RWPE1 (cell line): ENCODE results near the gene ARID3A.

Experiments used
- CTCF ChIA-PET: fragments of 350-600 bp; sonication (Branson Sonifier 250); formaldehyde crosslinking; extraction: SDS; loops from one replicate; lab custom pipeline; 2021; lab: Yijun Ruan, JAX
- POLR2A ChIA-PET: fragments of 400-600 bp; formaldehyde crosslinking; extraction: SDS; loops from one replicate; lab custom pipeline; 2020; ENCODE audit warnings: antibody characterized with exemption; ENCODE audit not compliant: low non-redundant PET; lab: Yijun Ruan, JAX
- DNase-seq: peaks from one replicate; pipeline ENCODE4 v3.0.0; 2012; ENCODE audit warnings: low spot score
- H3K27ac ChIP-seq: fragments of 450-650 bp; 2 replicates; pipeline ENCODE4 v1.5.1; 2017
- TF ChIP-seq, protein P1 (sequence below): fragments of 450-650 bp; conservative IDR thresholded peaks from 2 replicates; pipeline ENCODE4 v1.5.1; 2017; ENCODE audit warnings: low read depth, mild to moderate bottlenecking

ARID3A gene

DNA sequence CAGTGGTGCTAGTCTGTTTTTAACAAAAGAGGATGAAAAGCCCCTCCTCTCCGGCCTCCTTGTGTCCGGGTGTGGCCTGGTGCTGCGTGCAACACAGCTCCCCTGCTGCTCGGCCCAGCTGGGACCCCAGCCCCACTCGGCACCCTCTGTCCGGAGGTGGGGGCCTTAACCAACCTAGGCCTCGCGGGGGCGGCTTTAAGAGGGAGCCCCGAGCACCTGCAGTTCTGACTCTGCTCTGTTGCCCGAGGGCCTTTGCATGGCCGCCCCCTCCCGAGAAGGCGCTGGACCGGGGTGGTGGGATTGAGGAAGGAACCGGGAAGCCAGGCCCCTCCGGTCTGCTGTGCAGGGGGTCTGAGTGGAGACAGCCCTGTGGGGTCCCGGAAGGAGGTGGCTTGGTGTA, 68.7 kb downstream of the ARID3A start:
- peak overlapping the region; percentile 51; the same call in 1 of the 2 replicates for H3K27ac ChIP-seq
- DNase-seq: no peak
- TF ChIP-seq, protein P1, sequence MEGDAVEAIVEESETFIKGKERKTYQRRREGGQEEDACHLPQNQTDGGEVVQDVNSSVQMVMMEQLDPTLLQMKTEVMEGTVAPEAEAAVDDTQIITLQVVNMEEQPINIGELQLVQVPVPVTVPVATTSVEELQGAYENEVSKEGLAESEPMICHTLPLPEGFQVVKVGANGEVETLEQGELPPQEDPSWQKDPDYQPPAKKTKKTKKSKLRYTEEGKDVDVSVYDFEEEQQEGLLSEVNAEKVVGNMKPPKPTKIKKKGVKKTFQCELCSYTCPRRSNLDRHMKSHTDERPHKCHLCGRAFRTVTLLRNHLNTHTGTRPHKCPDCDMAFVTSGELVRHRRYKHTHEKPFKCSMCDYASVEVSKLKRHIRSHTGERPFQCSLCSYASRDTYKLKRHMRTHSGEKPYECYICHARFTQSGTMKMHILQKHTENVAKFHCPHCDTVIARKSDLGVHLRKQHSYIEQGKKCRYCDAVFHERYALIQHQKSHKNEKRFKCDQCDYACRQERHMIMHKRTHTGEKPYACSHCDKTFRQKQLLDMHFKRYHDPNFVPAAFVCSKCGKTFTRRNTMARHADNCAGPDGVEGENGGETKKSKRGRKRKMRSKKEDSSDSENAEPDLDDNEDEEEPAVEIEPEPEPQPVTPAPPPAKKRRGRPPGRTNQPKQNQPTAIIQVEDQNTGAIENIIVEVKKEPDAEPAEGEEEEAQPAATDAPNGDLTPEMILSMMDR: no peak
- POLR2A ChIA-PET: no interaction called here
- CTCF ChIA-PET: interaction anchor here (1.1 kb wide), 1 partner anchor 72 kb away, joined by 3 read pairs; no protein-coding TSS in a partner anchor

DNA sequence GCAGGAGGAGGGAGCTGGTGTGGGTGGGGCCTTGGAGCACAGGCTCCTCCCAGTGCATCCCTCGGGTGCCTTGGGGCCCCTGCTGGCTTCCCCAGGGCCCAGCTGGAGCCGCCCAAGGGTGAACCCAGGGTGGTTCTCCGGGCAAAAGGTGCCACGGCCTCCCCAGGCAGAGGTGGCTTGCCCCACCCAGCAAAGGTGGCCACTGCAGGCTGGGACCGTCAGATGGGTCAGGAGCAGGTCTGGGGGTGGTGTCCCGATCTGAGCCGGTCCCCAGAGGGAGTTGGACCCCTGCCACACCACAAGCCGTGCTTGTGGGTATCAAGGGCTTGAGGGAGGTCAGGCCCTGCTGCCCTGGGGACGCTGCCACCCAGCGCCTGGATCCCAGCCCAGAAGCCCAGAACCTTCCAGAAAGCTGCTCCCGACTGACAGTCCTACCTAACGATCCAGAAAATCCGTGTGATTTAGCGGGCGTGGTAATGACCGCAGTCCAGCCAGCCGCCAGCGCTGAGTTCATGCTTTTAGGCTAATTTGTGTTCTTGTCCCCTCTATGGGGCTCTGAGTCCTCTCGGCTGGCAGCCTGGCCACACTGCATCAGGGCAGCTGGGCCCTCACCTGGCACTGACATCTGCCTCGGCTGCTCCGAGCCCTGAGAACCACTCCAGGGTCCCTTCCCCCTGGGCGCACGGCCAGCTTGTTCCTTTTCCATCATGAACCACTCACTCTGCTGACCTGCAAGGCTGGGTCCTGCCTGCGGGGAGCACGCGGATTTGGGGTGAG, 69.4 kb downstream of the ARID3A start:
- CTCF ChIA-PET: interaction anchor here (0.6 to 1.6 kb wide), 4 partner anchors 25 to 198 kb away, joined by 3 to 4 read pairs (median 4); no protein-coding TSS in a partner anchor
- DNase-seq: no peak
- TF ChIP-seq, protein P1: no peak
- POLR2A ChIA-PET: no interaction called here
- peak overlapping the region; percentile 51 for H3K27ac ChIP-seq

DNA sequence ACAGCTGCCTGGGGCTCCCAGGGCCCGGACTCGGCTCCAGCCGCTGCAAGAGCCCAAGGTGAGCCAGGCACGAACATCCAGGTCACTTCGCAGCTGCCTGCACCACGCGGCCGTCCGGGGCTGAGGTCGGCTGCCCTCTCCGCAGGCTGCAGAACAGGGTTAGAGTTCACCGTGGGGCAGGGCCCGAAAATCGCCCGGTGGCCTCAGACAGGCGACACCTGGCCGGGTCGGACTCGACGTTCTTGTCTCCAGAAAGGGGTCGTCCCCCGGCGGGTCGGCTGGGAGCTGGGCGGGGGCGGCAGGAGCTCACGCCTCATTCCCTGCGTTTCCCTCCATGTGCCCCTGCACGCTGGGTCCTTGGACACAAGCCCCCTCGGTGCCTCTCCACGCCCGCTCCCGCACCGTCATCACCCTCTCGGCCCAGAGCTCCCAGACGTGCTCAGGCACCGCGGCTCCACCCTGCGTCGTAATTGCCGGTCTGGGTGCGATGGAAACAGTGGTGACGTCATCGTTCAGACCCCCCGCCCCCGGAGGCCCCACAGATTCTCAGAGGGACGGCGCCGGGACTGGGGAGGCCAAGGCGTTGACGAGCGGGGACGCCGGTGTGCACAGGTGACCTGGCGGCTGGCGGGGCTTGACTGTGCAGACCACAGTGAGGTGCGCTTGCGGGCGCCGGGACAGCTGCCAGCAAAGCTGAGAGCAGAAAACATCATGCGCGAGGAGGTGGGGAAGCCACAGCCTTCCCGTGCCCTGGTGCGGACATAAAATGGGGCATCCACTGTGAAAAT, 70.4 kb downstream of the ARID3A start:
- ChIA-PET POLR2A (no interaction called here), CTCF (interaction anchor here (0.5 to 1.6 kb wide), 5 partner anchors 9 to 320 kb away, joined by 3 to 4 read pairs (median 3); no protein-coding TSS in a partner anchor)
- TF ChIP-seq, protein P1: no peak
- H3K27ac ChIP-seq: peak overlapping the region; percentile 35
- peak; percentile 75 for DNase-seq

DNA sequence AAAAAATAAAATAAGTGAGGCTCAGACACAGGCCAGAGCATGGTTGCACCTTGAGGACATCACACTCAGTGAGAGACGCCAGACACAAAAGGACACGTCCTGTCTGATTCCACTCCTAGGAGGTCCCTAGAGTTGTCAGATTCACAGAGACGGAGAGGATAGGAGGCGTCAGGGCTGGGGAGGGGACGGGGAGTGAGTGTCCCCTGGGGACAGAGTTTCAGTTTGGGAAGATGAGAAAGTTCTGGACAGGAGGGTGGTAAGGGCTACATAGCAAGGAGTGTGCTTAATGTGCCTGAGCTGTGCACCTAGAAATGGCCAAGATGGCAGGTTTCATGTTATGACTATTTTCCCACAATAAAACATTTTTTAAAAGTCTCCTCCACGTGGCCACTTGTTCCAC, 72.2 kb downstream of the ARID3A start:
- ChIA-PET CTCF (no interaction called here), POLR2A (interaction anchor here (0.5 to 0.6 kb wide), 2 partner anchors 79 to 495 kb away, joined by 3 to 5 read pairs; no protein-coding TSS in a partner anchor)
- no peak for DNase-seq
- H3K27ac ChIP-seq: no peak overlapping the region
- TF ChIP-seq, protein P1: no peak

DNA sequence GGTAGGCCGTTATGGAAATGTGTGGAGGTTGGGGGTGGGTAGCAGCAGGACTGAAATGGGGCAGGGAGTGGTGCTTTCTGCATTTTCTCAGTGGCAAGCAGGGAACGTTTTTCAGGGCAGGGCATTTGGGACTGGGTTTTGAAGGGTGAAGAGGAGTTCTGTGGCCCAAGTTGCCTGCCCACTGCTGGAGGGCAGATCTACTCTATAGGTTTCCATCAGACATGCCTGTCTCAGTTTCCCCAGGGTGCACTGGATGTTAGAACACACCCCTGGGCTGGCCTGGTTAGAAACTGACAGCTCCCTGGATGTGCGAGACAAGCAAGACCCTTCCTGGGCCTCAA, 73.5 kb downstream of the ARID3A start:
- TF ChIP-seq, protein P1: no peak
- H3K27ac ChIP-seq: no peak overlapping the region
- no peak for DNase-seq
- ChIA-PET POLR2A (no interaction called here), CTCF (no interaction called here)

DNA sequence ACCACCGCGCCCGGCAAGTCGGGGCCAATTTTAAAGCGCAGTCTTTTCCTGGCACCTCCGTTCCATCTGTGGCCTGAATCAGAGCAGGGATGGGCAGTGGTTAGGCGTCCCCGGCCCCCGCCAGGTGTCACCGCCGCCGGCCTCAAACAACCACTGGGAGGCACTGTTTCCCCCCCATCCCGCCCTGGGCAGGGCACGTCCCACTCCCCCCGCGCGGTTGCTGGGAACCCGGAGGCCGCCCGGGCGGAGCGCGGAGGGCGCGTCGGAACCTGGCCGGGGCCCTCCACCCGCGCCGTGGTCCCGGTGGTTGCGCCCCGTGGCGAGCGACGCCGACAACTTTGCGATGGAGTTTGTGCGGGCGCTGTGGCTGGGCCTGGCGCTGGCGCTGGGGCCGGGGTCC, 74.3 kb downstream of the ARID3A start, which contains the start of gene GRIN3B:
Gene GRIN3B, plus strand, starts transcription at position 325 of the 400 bp plus-strand sequence. Its CDS starts 19 bp downstream, at position 344.
- CTCF ChIA-PET: no interaction called here
- H3K27ac ChIP-seq: no peak within 1 kb of the TSS
- TF ChIP-seq, protein P1: no peak; the same call in 1 of the 2 replicates
- DNase-seq: peak; percentile 54
- POLR2A ChIA-PET: no interaction called here
